HepG2 (cell line): Measurements from ENCODE around the gene ENTHD1. TPM values are rescaled to one million over a fixed set of nuclear protein-coding genes. Genes with fewer than 3 reads are reported as not detected.

Experiments used
- ATAC-seq: fragments of 200-7000 bp; cut with Tn5 transposase; 3 replicates; pipeline ENCODE4 v1.9.1; 2020; ENCODE audit warnings: mild to moderate bottlenecking, moderate library complexity
- BruUV-seq: library from RNA; stranded (reverse); fragments of 400-500 nt; replicated peaks from 2 replicates; lab custom pipeline; 2021; lab: Mats Ljungman, UMichigan
- CTCF ChIA-PET: fragments of 300-600 bp; formaldehyde crosslinking; extraction: SDS; loops from one replicate; lab custom pipeline; 2021; ENCODE audit warnings: low total read pairs, inconsistent platforms, low intra/inter-chr PET ratio; lab: Yijun Ruan, JAX
- POLR2A ChIA-PET: fragments of 350-600 bp; sonication (Branson Sonifier 250); formaldehyde crosslinking; loops from one replicate; lab custom pipeline; 2020; ENCODE audit warnings: antibody characterized with exemption, inconsistent platforms; lab: Yijun Ruan, JAX
- DNase-seq: peaks from one replicate; pipeline ENCODE4 v3.0.0-alpha.2; 2015; ENCODE audit warnings: low spot score
- FAIRE-seq: peaks from 3 replicates; lab custom pipeline; 2011; peaks lifted over from hg19 to GRCh38; lab: Jason Lieb, UNC
- H2AFZ ChIP-seq: one replicate; pipeline ENCODE4 v1.6.1; 2011; ENCODE audit warnings: low read length, inconsistent platforms
- H3K27ac ChIP-seq: fragments of 300-600 bp; 3 replicates; pipeline ENCODE4 v1.8.0; 2011; ENCODE audit warnings: mixed run types, mild to moderate bottlenecking, mixed read lengths, low read length, inconsistent platforms; ENCODE audit not compliant: insufficient read depth; ENCODE audit errors: extremely low read length
- H3K27me3 ChIP-seq, 2 experiments: fragments of 200-600 bp in 1 of 2; 2 replicates in 1 of 2; 3 replicates in 1 of 2; pipeline versions ENCODE4 v1.6.0 to v1.8.0; 2011; ENCODE audit warnings: low read length in 2 of 2, mild to moderate bottlenecking in 2 of 2, moderate library complexity in 2 of 2, inconsistent platforms in 1 of 2; ENCODE audit not compliant: insufficient read depth in 2 of 2, control insufficient read depth in 1 of 2
- H3K36me3 ChIP-seq, 2 experiments: fragments of 200-600 bp in 1 of 2; replicated peaks in 1 of 2; 2 replicates in 1 of 2; 3 replicates in 1 of 2; pipeline versions ENCODE4 v1.5.1 to v1.8.0; 2011; ENCODE audit warnings: low read length in 2 of 2, inconsistent platforms in 1 of 2; ENCODE audit not compliant: insufficient read depth in 2 of 2, control insufficient read depth in 1 of 2
- H3K4me1 ChIP-seq: 2 replicates; pipeline ENCODE4 v1.5.1; 2012; ENCODE audit warnings: low read length, inconsistent platforms; ENCODE audit not compliant: insufficient read depth
- H3K4me2 ChIP-seq: 2 replicates; pipeline ENCODE4 v1.6.0; 2011; ENCODE audit warnings: low read depth, low read length, inconsistent platforms
- H3K4me3 ChIP-seq, 3 experiments: fragments of 200-600 bp in 1 of 3; sonication (generic), shearing (Covaris generic) in 1 of 3; replicated peaks in 1 of 3; 2 replicates each; pipeline ENCODE4 v1.5.1; 2011 to 2016; ENCODE audit warnings: low read length in 3 of 3, inconsistent platforms in 2 of 3, low read depth in 2 of 3, mild to moderate bottlenecking in 2 of 3, control low read depth in 1 of 3, mixed read lengths in 1 of 3; ENCODE audit not compliant: insufficient read depth in 1 of 3
- H3K79me2 ChIP-seq: one replicate; pipeline ENCODE4 v1.6.1; 2011; ENCODE audit warnings: low read length, inconsistent platforms; ENCODE audit not compliant: insufficient read depth
- H3K9ac ChIP-seq: 2 replicates; pipeline ENCODE4 v1.6.0; 2011; ENCODE audit warnings: mild to moderate bottlenecking, low read depth, low read length, inconsistent platforms; ENCODE audit not compliant: insufficient read depth
- H3K9me3 ChIP-seq: 2 replicates; pipeline ENCODE4 v1.5.1; 2012; ENCODE audit warnings: mild to moderate bottlenecking, low read length
- H4K20me1 ChIP-seq: 2 replicates; pipeline ENCODE4 v1.6.0; 2011; ENCODE audit warnings: inconsistent platforms, mild to moderate bottlenecking, low read length, moderate library complexity; ENCODE audit not compliant: insufficient read depth
- ATAD3A ChIP-seq: sonication (generic); formaldehyde crosslinking; IDR thresholded peaks from 2 replicates; pipeline ENCODE4 v1.4.0; 2020; ENCODE audit warnings: missing genetic modification reagents
- DNMT3B ChIP-seq: conservative IDR thresholded peaks from 2 replicates; pipeline ENCODE4 v1.6.1; 2016; ENCODE audit warnings: missing biosample characterization, control low read depth
- HOXA9 ChIP-seq: sonication (generic); formaldehyde crosslinking; IDR thresholded peaks from 2 replicates; pipeline ENCODE4 v1.8.1; 2022; ENCODE audit warnings: missing genetic modification reagents, mild to moderate bottlenecking, moderate library complexity, borderline replicate concordance
- NR1H2 ChIP-seq: sonication (generic); formaldehyde crosslinking; IDR thresholded peaks from 2 replicates; pipeline ENCODE4 v1.8.1; 2022; ENCODE audit warnings: low read depth, missing genetic modification reagents, borderline replicate concordance
- YY1 ChIP-seq: IDR thresholded peaks from 2 replicates; pipeline ENCODE4 v1.6.1; 2011; ENCODE audit warnings: low read length, low read depth, moderate library complexity, mild to moderate bottlenecking; ENCODE audit not compliant: insufficient read depth, insufficient replicate concordance
- ZNF570 ChIP-seq: sonication (generic); formaldehyde crosslinking; IDR thresholded peaks from 2 replicates; pipeline ENCODE4 v1.4.0; 2020; ENCODE audit warnings: mild to moderate bottlenecking, missing genetic modification reagents, borderline replicate concordance
- WGBS: methylation state at CpG from one replicate; pipeline ENCODE4 v1.1.6; 2017; ENCODE audit warnings: low lambda C conversion rate; 5-methylcytosine and 5-hydroxymethylcytosine counted together
- in situ Hi-C: cut with HindIII; loops from 2 replicates; pipeline ENCODE4 v1.10.0; 2017; ENCODE audit warnings: low pct_unique_long_range_greater_than_20kb; ENCODE audit not compliant: extremely low pct_ligation_motif_present
- intact Hi-C: fragments of 100-400 bp; cut with micrococcal nuclease; formaldehyde crosslinking; loops from one replicate; pipeline ENCODE4 v1.10.0; 2022; ENCODE audit not compliant: unreplicated experiment
- polyA plus RNA-seq, 8 experiments: library from polyadenylated mRNA; depleted of rRNA in 3 of 8; stranded (reverse) in 7 of 8; unstranded in 1 of 8; fragments of >200 nt; fragmentation: Illumina TruSeq in 4 of 8; extraction: Trizol in 4 of 8; gene quantifications; 2 replicates each; pipeline versions ENCODE4 v1.2.1 to v1.2.3, GENCODE V29; 2011 to 2016; ENCODE audit warnings: low read depth in 4 of 8, missing spikeins in 1 of 8, mixed read lengths in 1 of 8; ENCODE audit not compliant: insufficient read depth in 1 of 8
- total RNA-seq, 5 experiments: library from RNA; depleted of rRNA; stranded (reverse); fragments of >200 nt; fragmentation: Illumina TruSeq; extraction: Trizol; gene quantifications; 2 replicates each; pipeline ENCODE4 v1.2.3, GENCODE V29; 2016; ENCODE audit warnings: low read depth in 1 of 5

ENTHD1 gene
- total and polyA plus RNA-seq, 2 of the 13 experiments (the other 11 are each of a cell fraction or from before 2014, with no cell fraction given): not detected

GRCh38 chr22:39722501-39722900 is 171.1 kb downstream of the ENTHD1 start:
- Histone ChIP-seq H4K20me1 (no peaks in the 10 kb centered on the region), H3K27ac (no peak overlapping the region), H3K27me3 (peaks cover 0 to 30% of the 10 kb centered on the region in 2 experiments; a peak in 2 of 5 replicates), H3K36me3 (no peaks in the 10 kb centered on the region), H2AFZ (no peak overlapping the region), H3K9ac (no peak overlapping the region), H3K4me2 (no peak overlapping the region), H3K79me2 (no peaks in the 10 kb centered on the region), H3K4me3 (no peak overlapping the region), H3K9me3 (no peaks in the 10 kb centered on the region), H3K4me1 (no peaks in the 10 kb centered on the region)
- BruUV-seq: no TSS peak
- WGBS: 24% methylated on average over 3 of the region's 4 CpGs
- CTCF ChIA-PET: no interaction called here
- intact Hi-C loops: no loop called here
- POLR2A ChIA-PET: no interaction called here
- FAIRE-seq (no peak), DNase-seq (no peak), ATAC-seq (no peak)
- in situ Hi-C loops: no loop called here
- no peak for TF ChIP-seq DNMT3B (CRISPR knock-in tag)
- TF ChIP-seq ZNF570: no peak
- no peak for TF ChIP-seq HOXA9 (CRISPR knock-in tag)
- TF ChIP-seq ATAD3A: no peak

GRCh38 chr22:39722032-39722325 is 171.6 kb downstream of the ENTHD1 start:
- in situ Hi-C loops: no loop called here
- H3K27ac ChIP-seq: no peak overlapping the region
- H3K4me2 ChIP-seq: no peak overlapping the region
- H3K36me3 ChIP-seq: no peaks in the 10 kb centered on the region
- peaks cover 5% of the 10 kb centered on the region; the same call in 1 of the 2 replicates for H3K4me1 ChIP-seq
- POLR2A ChIA-PET: no interaction called here
- ATAC-seq (no peak), FAIRE-seq (no peak), DNase-seq (no peak)
- intact Hi-C loops: no loop called here
- H3K79me2 ChIP-seq: no peaks in the 10 kb centered on the region
- no peaks in the 10 kb centered on the region for H4K20me1 ChIP-seq
- no peak overlapping the region for H3K4me3 ChIP-seq
- no peak overlapping the region for H3K9ac ChIP-seq
- CTCF ChIA-PET: no interaction called here
- BruUV-seq: no TSS peak
- TF ChIP-seq NR1H2 (no peak), YY1 (no peak)
- TF ChIP-seq, all 625 proteins: peak for 0
- H3K27me3 ChIP-seq: peaks cover 0 to 33% of the 10 kb centered on the region in 2 experiments; a peak in 3 of 5 replicates
- no peaks in the 10 kb centered on the region for H3K9me3 ChIP-seq
- no peak overlapping the region for H2AFZ ChIP-seq
- 27% methylated on average over 6 of the region's 6 CpGs for WGBS
